HEK293T (cell line): ENCODE data around the gene SART1.
"Not testable (repeated sequence)": the region's sequence is repeated elsewhere in the genome, so short reads cannot be mapped to it uniquely, and the experiment has no call there.

Source experiments
- CTCF ChIA-PET: fragments of 350-600 bp; formaldehyde crosslinking; extraction: SDS; loops from one replicate; lab custom pipeline; 2021; ENCODE audit warnings: antibody characterized with exemption, inconsistent platforms; lab: Yijun Ruan, JAX
- POLR2A ChIA-PET: fragments of 350-600 bp; formaldehyde crosslinking; extraction: SDS; loops from one replicate; lab custom pipeline; 2020; ENCODE audit warnings: antibody characterized with exemption, inconsistent platforms; lab: Yijun Ruan, JAX
- DNase-seq: peaks from one replicate; pipeline ENCODE4 v3.0.0; 2012; ENCODE audit warnings: mixed read lengths; ENCODE audit errors: extremely low spot score
- ARNT ChIP-seq: fragments of 450-650 bp; IDR thresholded peaks from 2 replicates; pipeline ENCODE4 v1.6.1; 2017; ENCODE audit warnings: mild to moderate bottlenecking
- BHLHE40 ChIP-seq: fragments of 450-650 bp; IDR thresholded peaks from 2 replicates; pipeline ENCODE4 v1.6.1; 2016; ENCODE audit warnings: mild to moderate bottlenecking, moderate library complexity, borderline replicate concordance
- CTBP1 ChIP-seq: fragments of 450-650 bp; IDR thresholded peaks from 2 replicates; pipeline ENCODE4 v1.6.1; 2016; ENCODE audit warnings: borderline replicate concordance
- ELF4 ChIP-seq: fragments of 450-650 bp; IDR thresholded peaks from 2 replicates; pipeline ENCODE4 v1.6.1; 2017; ENCODE audit warnings: antibody characterized with exemption
- FOXA1 ChIP-seq: fragments of 450-650 bp; IDR thresholded peaks from 2 replicates; pipeline ENCODE4 v1.6.1; 2016; ENCODE audit warnings: mild to moderate bottlenecking
- FOXK2 ChIP-seq: fragments of 450-650 bp; IDR thresholded peaks from 2 replicates; pipeline ENCODE4 v1.6.1; 2016; ENCODE audit warnings: mild to moderate bottlenecking
- FOXM1 ChIP-seq: fragments of 450-650 bp; IDR thresholded peaks from 2 replicates; pipeline ENCODE4 v1.6.1; 2017; ENCODE audit warnings: mild to moderate bottlenecking, borderline replicate concordance
- HDGF ChIP-seq: fragments of 450-650 bp; IDR thresholded peaks from 2 replicates; pipeline ENCODE4 v1.6.1; 2017; ENCODE audit warnings: antibody characterized with exemption, borderline replicate concordance
- L3MBTL2 ChIP-seq: fragments of 450-650 bp; conservative IDR thresholded peaks from 2 replicates; pipeline ENCODE4 v1.6.1; 2016; ENCODE audit warnings: mild to moderate bottlenecking
- LEF1 ChIP-seq: fragments of 450-650 bp; IDR thresholded peaks from 2 replicates; pipeline ENCODE4 v1.6.1; 2017; ENCODE audit warnings: mild to moderate bottlenecking, borderline replicate concordance
- NFRKB ChIP-seq: fragments of 450-650 bp; IDR thresholded peaks from 2 replicates; pipeline ENCODE4 v1.6.1; 2016; ENCODE audit warnings: mild to moderate bottlenecking, moderate library complexity
- PKNOX1 ChIP-seq: fragments of 450-650 bp; IDR thresholded peaks from 2 replicates; pipeline ENCODE4 v1.6.1; 2016
- SP1 ChIP-seq: fragments of 450-650 bp; IDR thresholded peaks from 2 replicates; pipeline ENCODE4 v1.6.1; 2017
- SUZ12 ChIP-seq: fragments of 450-650 bp; IDR thresholded peaks from 2 replicates; pipeline ENCODE4 v1.6.1; 2016; ENCODE audit warnings: mild to moderate bottlenecking
- TARDBP ChIP-seq: fragments of 450-650 bp; IDR thresholded peaks from 2 replicates; pipeline ENCODE4 v1.6.1; 2016
- ZNF384 ChIP-seq: fragments of 450-650 bp; IDR thresholded peaks from 2 replicates; pipeline ENCODE4 v1.6.1; 2016

SART1 gene

DNA sequence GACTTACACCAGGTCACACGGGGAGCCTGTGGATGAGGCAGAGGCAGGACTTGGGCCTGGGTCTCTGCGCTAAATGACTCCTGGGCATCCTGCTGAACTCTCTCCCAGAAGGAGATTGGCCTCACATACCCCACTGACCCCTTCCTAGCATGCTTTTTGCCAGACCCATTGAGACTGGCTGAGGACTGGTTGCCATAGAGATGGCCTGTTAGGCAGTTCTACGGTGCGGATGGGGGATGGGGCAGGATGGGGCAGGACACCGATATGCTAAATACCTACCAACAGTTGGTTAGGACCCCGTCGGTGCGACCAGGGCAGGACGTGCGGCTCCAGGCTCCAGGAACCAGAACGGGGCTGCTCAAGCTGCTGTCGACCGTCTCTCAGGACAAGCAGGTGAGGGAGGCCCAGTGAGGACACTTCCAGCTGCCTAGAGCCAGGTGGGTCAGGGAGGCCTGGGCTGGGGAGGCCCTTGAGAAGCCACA lies 16.1 kb upstream of the SART1 start, which contains the start of gene TSGA10IP:
Gene TSGA10IP (plus strand): TSS at position 51 of the 482 bp plus-strand sequence. CDS start 196 bp downstream, at position 247.
- POLR2A ChIA-PET, result no interaction called here
- CTCF ChIA-PET, result no interaction called here
- no peak for TF ChIP-seq TARDBP
- TF ChIP-seq BHLHE40, result no peak
- no peak for TF ChIP-seq PKNOX1
- TF ChIP-seq SP1, result no peak
- no peak for TF ChIP-seq ARNT
- TF ChIP-seq HDGF, result no peak
- no peak for TF ChIP-seq FOXK2
- no peak for TF ChIP-seq SUZ12
- TF ChIP-seq FOXA1, result no peak
- TF ChIP-seq L3MBTL2, result no peak
- DNase-seq, result no peak

GRCh38 chr11:65945941-65946558 lies 15.5 kb upstream of the SART1 start:
- POLR2A ChIA-PET, result no interaction called here
- CTCF ChIA-PET, result interaction anchor here (1.1 kb wide), 1 partner anchor 61 kb away, joined by 3 read pairs; no protein-coding TSS in a partner anchor
- TF ChIP-seq SP1 (no peak), FOXK2 (no peak), BHLHE40 (no peak), CTBP1 (no peak), HDGF (no peak), ELF4 (no peak), NFRKB (no peak), SUZ12 (no peak), FOXM1 (no peak), LEF1 (no peak), TARDBP (no peak), ZNF384 (no peak), ARNT (no peak), PKNOX1 (no peak), FOXA1 (no peak)

DNA sequence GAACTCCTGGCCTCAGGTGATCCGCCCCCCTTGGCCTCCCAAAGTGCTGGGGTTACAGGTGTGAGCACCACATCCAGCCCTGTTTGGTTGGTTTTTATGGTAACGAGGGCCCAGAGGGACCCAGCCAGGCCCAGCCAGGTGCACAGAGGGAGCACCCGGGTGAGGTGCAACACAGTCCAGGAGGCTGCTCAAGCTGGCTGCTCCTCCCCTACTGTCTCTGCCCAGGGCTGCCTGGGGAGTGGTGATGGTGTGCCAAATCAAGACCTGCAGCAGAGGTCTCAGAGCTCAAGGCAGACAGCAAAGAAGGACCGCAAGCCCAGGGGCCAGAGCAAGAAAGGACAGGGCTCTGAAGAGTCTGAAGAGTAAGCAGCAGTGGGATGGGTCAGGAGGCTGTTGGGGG lies 14.9 kb upstream of the SART1 start:
- no peak for TF ChIP-seq ELF4
- TF ChIP-seq ARNT, result no peak
- TF ChIP-seq SP1, result no peak
- TF ChIP-seq ZNF384, result no peak
- no peak for TF ChIP-seq BHLHE40
- TF ChIP-seq FOXM1, result no peak
- no peak for TF ChIP-seq FOXA1
- TF ChIP-seq L3MBTL2, result no peak
- no peak for TF ChIP-seq NFRKB
- no peak for TF ChIP-seq HDGF
- no peak for TF ChIP-seq SUZ12
- no peak for TF ChIP-seq LEF1
- no peak for TF ChIP-seq TARDBP
- TF ChIP-seq PKNOX1, result no peak
- no peak for TF ChIP-seq FOXK2
- ChIA-PET POLR2A (no interaction called here), CTCF (interaction anchor here (0.7 to 1.1 kb wide), 2 partner anchors 62 to 272 kb away, joined by 3 read pairs; no protein-coding TSS in a partner anchor)
- no peak for DNase-seq

More at GRCh38 chr11:65945941-65946558, 15.5 kb upstream of the SART1 start:
- DNase-seq, result no peak

- POLR2A ChIA-PET, result no interaction called here
- TF ChIP-seq SUZ12 (no peak), FOXA1 (no peak), ARNT (no peak), CTBP1 (no peak), ELF4 (no peak), BHLHE40 (no peak), FOXK2 (no peak), FOXM1 (no peak), TARDBP (no peak), PKNOX1 (no peak)
- CTCF ChIA-PET, result interaction anchor here (0.7 to 1.2 kb wide), 3 partner anchors 58 to 271 kb away, joined by 3 read pairs; no protein-coding TSS in a partner anchor
- DNase-seq, result no peak
These were observed 14.4 kb upstream of the SART1 start for GRCh38 chr11:65947133-65947532.

- DNase-seq, result no peak
- TF ChIP-seq SUZ12 (no peak), SP1 (no peak), CTBP1 (no peak), HDGF (no peak), BHLHE40 (no peak), ELF4 (no peak), FOXA1 (no peak), PKNOX1 (no peak), FOXM1 (no peak), ARNT (no peak), NFRKB (no peak), TARDBP (no peak), L3MBTL2 (no peak)
- ChIA-PET POLR2A (no interaction called here), CTCF (interaction anchor here (1.2 kb wide), 1 partner anchor 58 kb away, joined by 3 read pairs; no protein-coding TSS in a partner anchor)
These were observed 13.9 kb upstream of the SART1 start for GRCh38 chr11:65947603-65948125.

DNA sequence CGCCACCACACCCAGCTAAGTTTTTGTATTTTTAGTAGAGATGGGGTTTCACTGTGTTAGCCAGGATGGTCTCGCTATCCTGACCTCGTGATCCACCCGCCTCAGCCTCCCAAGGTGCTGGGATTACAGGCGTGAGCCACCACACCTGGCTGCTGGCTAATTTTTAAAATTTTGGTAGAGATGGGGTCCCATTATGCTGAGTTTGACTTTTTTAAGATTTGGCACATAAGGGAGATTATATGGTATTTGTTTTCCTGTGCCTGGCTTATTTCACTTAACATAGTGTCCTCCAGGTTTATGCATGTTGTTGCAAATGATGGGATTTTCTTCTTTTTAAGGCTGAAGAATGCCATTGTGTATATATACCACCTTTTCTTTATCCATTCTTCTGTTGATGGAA lies 10.8 kb upstream of the SART1 start:
- CTCF ChIA-PET, DNase-seq: not testable (repeated sequence)
- POLR2A ChIA-PET, result interaction anchor here (1.1 kb wide), 1 partner anchor 10 kb away, joined by 4 read pairs; the partner anchor contains the start of gene SART1

DNA sequence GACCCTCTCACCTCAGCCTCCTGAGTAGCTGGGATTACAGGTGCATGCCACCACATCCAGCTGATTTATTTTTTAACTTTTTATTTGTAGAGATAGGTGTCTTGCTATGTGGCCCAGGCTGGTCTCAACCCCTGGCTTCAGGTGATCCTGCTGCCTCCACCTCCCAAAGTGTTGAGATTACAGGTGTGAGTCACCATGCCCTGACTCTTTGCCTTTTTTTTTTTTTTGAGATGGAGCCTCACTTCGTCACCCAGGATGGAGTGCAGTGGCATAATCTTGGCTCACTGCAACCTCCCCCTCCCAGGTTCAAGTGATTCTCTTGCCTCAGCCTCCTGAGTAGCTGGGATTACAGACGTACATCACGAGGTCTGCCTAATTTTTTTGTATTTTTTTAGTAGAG lies 9.9 kb upstream of the SART1 start:
- POLR2A ChIA-PET, result interaction anchor here (1.0 to 1.1 kb wide), 2 partner anchors 9 to 40 kb away, joined by 3 to 4 read pairs; partner anchors contain the start of gene SART1
- DNase-seq, result not testable (repeated sequence)
- CTCF ChIA-PET, result interaction anchor here (0.6 kb wide), 1 partner anchor 246 kb away, joined by 3 read pairs; no protein-coding TSS in a partner anchor
